LNCaP clone FGC (cell line): ENCODE data around the gene C3orf18.

Experiments used
- DNase-seq: peaks from one replicate; pipeline ENCODE4 v3.0.0-alpha.2; 2011; ENCODE audit warnings: low read depth
- H3K4me3 ChIP-seq: 2 replicates; pipeline ENCODE4 v1.5.1; 2011; ENCODE audit warnings: mild to moderate bottlenecking, low read depth, low read length, control low read depth
- TF ChIP-seq, protein P1 (sequence below): IDR thresholded peaks from 2 replicates; pipeline ENCODE4 v1.5.1; 2012; ENCODE audit warnings: mild to moderate bottlenecking; ENCODE audit not compliant: control insufficient read depth, insufficient read depth; ENCODE audit errors: extremely low read depth

Gene C3orf18

GRCh38 chr3:50592568-50592967 is 25.0 kb upstream of the C3orf18 start:
- TF ChIP-seq, protein P1, sequence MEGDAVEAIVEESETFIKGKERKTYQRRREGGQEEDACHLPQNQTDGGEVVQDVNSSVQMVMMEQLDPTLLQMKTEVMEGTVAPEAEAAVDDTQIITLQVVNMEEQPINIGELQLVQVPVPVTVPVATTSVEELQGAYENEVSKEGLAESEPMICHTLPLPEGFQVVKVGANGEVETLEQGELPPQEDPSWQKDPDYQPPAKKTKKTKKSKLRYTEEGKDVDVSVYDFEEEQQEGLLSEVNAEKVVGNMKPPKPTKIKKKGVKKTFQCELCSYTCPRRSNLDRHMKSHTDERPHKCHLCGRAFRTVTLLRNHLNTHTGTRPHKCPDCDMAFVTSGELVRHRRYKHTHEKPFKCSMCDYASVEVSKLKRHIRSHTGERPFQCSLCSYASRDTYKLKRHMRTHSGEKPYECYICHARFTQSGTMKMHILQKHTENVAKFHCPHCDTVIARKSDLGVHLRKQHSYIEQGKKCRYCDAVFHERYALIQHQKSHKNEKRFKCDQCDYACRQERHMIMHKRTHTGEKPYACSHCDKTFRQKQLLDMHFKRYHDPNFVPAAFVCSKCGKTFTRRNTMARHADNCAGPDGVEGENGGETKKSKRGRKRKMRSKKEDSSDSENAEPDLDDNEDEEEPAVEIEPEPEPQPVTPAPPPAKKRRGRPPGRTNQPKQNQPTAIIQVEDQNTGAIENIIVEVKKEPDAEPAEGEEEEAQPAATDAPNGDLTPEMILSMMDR: no peak
- DNase-seq: no peak
- no peak overlapping the region for H3K4me3 ChIP-seq

- DNase-seq: no peak
- TF ChIP-seq, protein P1: no peak
- H3K4me3 ChIP-seq: no peak overlapping the region
These were observed 23.7 kb upstream of the C3orf18 start for GRCh38 chr3:50591196-50591741.

DNA sequence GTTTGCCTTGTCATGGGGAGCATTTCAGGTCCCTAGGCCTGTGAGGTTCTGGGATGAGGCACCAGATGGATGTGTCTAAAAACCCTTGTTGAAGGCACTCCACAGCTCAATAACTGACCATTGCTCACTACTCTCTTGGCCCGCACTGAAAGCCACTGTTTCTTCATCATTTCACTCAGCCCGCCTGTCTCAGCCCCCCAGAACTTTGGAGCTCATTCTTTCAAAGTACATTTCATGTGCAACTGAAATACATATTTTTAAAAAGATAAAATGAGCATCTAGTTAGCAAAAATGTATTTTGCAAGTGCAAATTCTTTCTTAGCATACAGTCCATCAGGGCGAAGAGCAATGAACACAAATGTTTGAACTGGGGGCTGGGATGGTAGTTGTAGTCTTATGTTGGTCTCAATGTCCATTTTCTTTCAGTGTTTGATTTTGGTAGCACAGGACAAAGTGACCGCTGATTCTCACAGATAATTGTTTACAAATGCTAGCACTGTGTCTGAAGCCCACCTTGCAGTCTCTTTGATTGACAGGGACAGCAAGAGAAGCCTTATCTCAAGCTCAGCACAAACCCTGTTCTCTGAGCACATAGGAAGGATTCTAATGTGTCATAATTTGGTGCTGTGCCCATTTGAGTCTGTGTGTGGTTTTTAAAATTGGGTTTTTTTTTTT is 21.3 kb upstream of the C3orf18 start:
- no peak for DNase-seq
- TF ChIP-seq, protein P1: no peak
- no peak overlapping the region for H3K4me3 ChIP-seq

- H3K4me3 ChIP-seq: no peak overlapping the region
- no peak for DNase-seq
- TF ChIP-seq, protein P1: no peak
These were observed 20.5 kb upstream of the C3orf18 start for GRCh38 chr3:50587806-50588758.

GRCh38 chr3:50587373-50587772 is 19.8 kb upstream of the C3orf18 start:
- TF ChIP-seq, protein P1: no peak
- no peak overlapping the region for H3K4me3 ChIP-seq
- no peak for DNase-seq

- no peak overlapping the region for H3K4me3 ChIP-seq
- no peak for DNase-seq
These were observed 19.2 kb upstream of the C3orf18 start for GRCh38 chr3:50586763-50587070.

More at GRCh38 chr3:50586763-50587070, 19.2 kb upstream of the C3orf18 start:
- TF ChIP-seq, protein P1: no peak
